Astrocyte (in vitro differentiated cells and primary cell): Measurements from ENCODE around the gene ZNF490. TPM values are rescaled to one million over a fixed set of nuclear protein-coding genes. Genes with fewer than 3 reads are reported as not detected.
"Not testable (repeated sequence)": the region's sequence is repeated elsewhere in the genome, so short reads cannot be mapped to it uniquely, and the experiment has no call there.

ENCODE experiments used
- DNase-seq: peaks from one replicate; pipeline ENCODE4 v3.0.0-alpha.2; 2010; ENCODE audit warnings: low read depth
- FAIRE-seq: peaks from 2 replicates; lab custom pipeline; 2011; peaks lifted over from hg19 to GRCh38; lab: Jason Lieb, UNC
- H2AFZ ChIP-seq: 2 replicates; pipeline ENCODE4 v1.6.0; 2012; ENCODE audit warnings: low read depth, low read length, inconsistent platforms
- H3K27ac ChIP-seq: 2 replicates; pipeline ENCODE4 v1.5.1; 2011; ENCODE audit warnings: low read depth, low read length, inconsistent platforms
- H3K27me3 ChIP-seq: 2 replicates; pipeline ENCODE4 v1.6.0; 2011; ENCODE audit warnings: low read length, inconsistent platforms; ENCODE audit not compliant: insufficient read depth
- H3K36me3 ChIP-seq: 2 replicates; pipeline ENCODE4 v1.5.1; 2011; ENCODE audit warnings: low read length, inconsistent platforms; ENCODE audit not compliant: insufficient read depth
- H3K4me1 ChIP-seq: 2 replicates; pipeline ENCODE4 v1.5.1; 2011; ENCODE audit warnings: low read length, inconsistent platforms; ENCODE audit not compliant: insufficient read depth
- H3K4me2 ChIP-seq: 2 replicates; pipeline ENCODE4 v1.6.0; 2012; ENCODE audit warnings: low read length, inconsistent platforms
- H3K4me3 ChIP-seq: 2 replicates; pipeline ENCODE4 v1.5.1; 2011; ENCODE audit warnings: low read depth, mild to moderate bottlenecking, low read length, inconsistent platforms; ENCODE audit not compliant: insufficient read depth
- H3K79me2 ChIP-seq: 2 replicates; pipeline ENCODE4 v1.6.0; 2012; ENCODE audit warnings: mild to moderate bottlenecking, low read length, inconsistent platforms; ENCODE audit not compliant: insufficient read depth
- H3K9ac ChIP-seq: 2 replicates; pipeline ENCODE4 v1.6.0; 2012; ENCODE audit warnings: mild to moderate bottlenecking, low read length, inconsistent platforms
- H3K9me3 ChIP-seq: 2 replicates; pipeline ENCODE4 v1.5.1; 2012; ENCODE audit warnings: low read depth, mild to moderate bottlenecking, low read length, inconsistent platforms; ENCODE audit not compliant: insufficient read depth
- H4K20me1 ChIP-seq: 2 replicates; pipeline ENCODE4 v1.6.0; 2012; ENCODE audit warnings: low read length, inconsistent platforms; ENCODE audit not compliant: insufficient read depth
- H3K27ac Mint-ChIP-seq: one replicate; pipeline ENCODE4 v1.8.0; 2021; ENCODE audit warnings: mild to moderate bottlenecking, mixed read lengths; ENCODE audit not compliant: unreplicated experiment
- H3K27me3 Mint-ChIP-seq: one replicate; pipeline ENCODE4 v1.8.0; 2021; ENCODE audit warnings: low read depth, mixed read lengths; ENCODE audit not compliant: unreplicated experiment
- H3K36me3 Mint-ChIP-seq: one replicate; pipeline ENCODE4 v1.8.0; 2021; ENCODE audit warnings: low read depth, mixed read lengths; ENCODE audit not compliant: unreplicated experiment
- H3K4me1 Mint-ChIP-seq: one replicate; pipeline ENCODE4 v1.8.0; 2021; ENCODE audit warnings: low read depth, mixed read lengths; ENCODE audit not compliant: unreplicated experiment
- H3K4me3 Mint-ChIP-seq: one replicate; pipeline ENCODE4 v1.8.0; 2021; ENCODE audit warnings: mild to moderate bottlenecking, moderate library complexity, mixed read lengths; ENCODE audit not compliant: unreplicated experiment
- H3K9me3 Mint-ChIP-seq: one replicate; pipeline ENCODE4 v1.8.0; 2021; ENCODE audit warnings: mild to moderate bottlenecking, mixed read lengths; ENCODE audit not compliant: unreplicated experiment
- CTCF ChIP-seq: IDR thresholded peaks from 2 replicates; pipeline ENCODE4 v1.5.1; 2011; ENCODE audit warnings: low read depth, mild to moderate bottlenecking, inconsistent platforms, low read length, moderate library complexity; ENCODE audit not compliant: insufficient read depth
- EZH2 ChIP-seq: IDR thresholded peaks from 2 replicates; pipeline ENCODE4 v1.6.1; 2012; ENCODE audit warnings: mild to moderate bottlenecking, low read length, inconsistent platforms; ENCODE audit not compliant: insufficient read depth
- total RNA-seq: library from RNA; stranded (reverse); gene quantifications from 2 replicates; pipeline ENCODE4 v1.2.1, GENCODE V29; 2021

The ZNF490 gene
- total RNA-seq, 1 donor from 2014 or later: 12.5 TPM

GRCh38 chr19:12626958-12627357 lies 16.3 kb upstream of the ZNF490 start:
- Histone ChIP-seq H3K9me3 (peaks cover 52% of the 10 kb centered on the region), H3K4me3 (no peak overlapping the region), H3K9ac (no peak overlapping the region), H3K4me1 (no peaks in the 10 kb centered on the region), H3K27me3 (no peaks in the 10 kb centered on the region), H3K79me2 (peaks cover 13% of the 10 kb centered on the region), H2AFZ (no peak overlapping the region), H4K20me1 (peaks cover 5% of the 10 kb centered on the region), H3K4me2 (no peak overlapping the region), H3K36me3 (peaks cover 42% of the 10 kb centered on the region), H3K27ac (no peak overlapping the region)
- DNase-seq: no peak
- TF ChIP-seq CTCF: no peak
- no peak for TF ChIP-seq EZH2
- no peaks in the 10 kb centered on the region for H3K27me3 Mint-ChIP-seq
- no peak overlapping the region for H3K4me3 Mint-ChIP-seq
- H3K36me3 Mint-ChIP-seq: peaks cover 67% of the 10 kb centered on the region
- no peak overlapping the region for H3K27ac Mint-ChIP-seq
- no peak for FAIRE-seq
- no peaks in the 10 kb centered on the region for H3K4me1 Mint-ChIP-seq
- peaks cover 67% of the 10 kb centered on the region for H3K9me3 Mint-ChIP-seq

GRCh38 chr19:12623361-12624031 lies 12.9 kb upstream of the ZNF490 start:
- Histone ChIP-seq H2AFZ (no peak overlapping the region), H3K79me2 (peaks cover 42% of the 10 kb centered on the region), H3K4me1 (no peaks in the 10 kb centered on the region), H3K4me3 (no peak overlapping the region), H4K20me1 (peaks cover 14% of the 10 kb centered on the region), H3K9me3 (peaks cover 28% of the 10 kb centered on the region), H3K4me2 (no peak overlapping the region), H3K36me3 (peaks cover 30% of the 10 kb centered on the region), H3K27me3 (no peaks in the 10 kb centered on the region), H3K27ac (no peak overlapping the region), H3K9ac (no peak overlapping the region)
- Mint-ChIP-seq H3K4me1 (no peaks in the 10 kb centered on the region), H3K4me3 (no peak overlapping the region), H3K27me3 (no peaks in the 10 kb centered on the region), H3K36me3 (peaks cover 56% of the 10 kb centered on the region), H3K9me3 (peaks cover 37% of the 10 kb centered on the region), H3K27ac (peak overlapping the region; percentile 18)
- FAIRE-seq (no peak), DNase-seq (peak; percentile 16)
- TF ChIP-seq EZH2: no peak
- no peak for TF ChIP-seq CTCF

- not testable (repeated sequence) for H3K27me3 ChIP-seq, DNase-seq, FAIRE-seq, H3K4me3 ChIP-seq, H3K9ac ChIP-seq, H3K27ac Mint-ChIP-seq, H3K4me3 Mint-ChIP-seq, H3K27me3 Mint-ChIP-seq, H3K27ac ChIP-seq, H3K4me1 ChIP-seq, H2AFZ ChIP-seq, H3K4me2 ChIP-seq, H3K4me1 Mint-ChIP-seq
- Histone ChIP-seq H4K20me1 (peaks cover 30% of the 10 kb centered on the region), H3K9me3 (peaks cover 10% of the 10 kb centered on the region), H3K79me2 (peaks cover 62% of the 10 kb centered on the region), H3K36me3 (peaks cover 14% of the 10 kb centered on the region)
- Mint-ChIP-seq H3K9me3 (peaks cover 18% of the 10 kb centered on the region), H3K36me3 (peaks cover 41% of the 10 kb centered on the region)
Observed at GRCh38 chr19:12621253-12622024, 10.8 kb upstream of the ZNF490 start.
